ENCODE measurements around the gene CLK3.

GRCh38 chr15:74628199-74628598 is 12.6 kb downstream of the CLK3 start:
- TF ChIP-seq, protein P1, sequence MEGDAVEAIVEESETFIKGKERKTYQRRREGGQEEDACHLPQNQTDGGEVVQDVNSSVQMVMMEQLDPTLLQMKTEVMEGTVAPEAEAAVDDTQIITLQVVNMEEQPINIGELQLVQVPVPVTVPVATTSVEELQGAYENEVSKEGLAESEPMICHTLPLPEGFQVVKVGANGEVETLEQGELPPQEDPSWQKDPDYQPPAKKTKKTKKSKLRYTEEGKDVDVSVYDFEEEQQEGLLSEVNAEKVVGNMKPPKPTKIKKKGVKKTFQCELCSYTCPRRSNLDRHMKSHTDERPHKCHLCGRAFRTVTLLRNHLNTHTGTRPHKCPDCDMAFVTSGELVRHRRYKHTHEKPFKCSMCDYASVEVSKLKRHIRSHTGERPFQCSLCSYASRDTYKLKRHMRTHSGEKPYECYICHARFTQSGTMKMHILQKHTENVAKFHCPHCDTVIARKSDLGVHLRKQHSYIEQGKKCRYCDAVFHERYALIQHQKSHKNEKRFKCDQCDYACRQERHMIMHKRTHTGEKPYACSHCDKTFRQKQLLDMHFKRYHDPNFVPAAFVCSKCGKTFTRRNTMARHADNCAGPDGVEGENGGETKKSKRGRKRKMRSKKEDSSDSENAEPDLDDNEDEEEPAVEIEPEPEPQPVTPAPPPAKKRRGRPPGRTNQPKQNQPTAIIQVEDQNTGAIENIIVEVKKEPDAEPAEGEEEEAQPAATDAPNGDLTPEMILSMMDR (conservative IDR thresholded peaks at IDR 0.05; ENCODE audit: low read depth, low read length) = no peak
- no peak for TF ChIP-seq EZH2phosphoT487 (IDR thresholded peaks at IDR 0.05; ENCODE audit: borderline replicate concordance, low read length)
- TF ChIP-seq EZH2 (IDR thresholded peaks at IDR 0.05; ENCODE audit: low read length, unreplicated experiment) = no peak
